ENCODE data around the gene XPNPEP1.

The XPNPEP1 gene

GRCh38 chr10:109820620-109821405 lies 102.5 kb downstream of the XPNPEP1 start:
- TF ChIP-seq EZH2phosphoT487 (IDR thresholded peaks at IDR 0.05; ENCODE audit: low read depth): no peak
- TF ChIP-seq, protein P1, sequence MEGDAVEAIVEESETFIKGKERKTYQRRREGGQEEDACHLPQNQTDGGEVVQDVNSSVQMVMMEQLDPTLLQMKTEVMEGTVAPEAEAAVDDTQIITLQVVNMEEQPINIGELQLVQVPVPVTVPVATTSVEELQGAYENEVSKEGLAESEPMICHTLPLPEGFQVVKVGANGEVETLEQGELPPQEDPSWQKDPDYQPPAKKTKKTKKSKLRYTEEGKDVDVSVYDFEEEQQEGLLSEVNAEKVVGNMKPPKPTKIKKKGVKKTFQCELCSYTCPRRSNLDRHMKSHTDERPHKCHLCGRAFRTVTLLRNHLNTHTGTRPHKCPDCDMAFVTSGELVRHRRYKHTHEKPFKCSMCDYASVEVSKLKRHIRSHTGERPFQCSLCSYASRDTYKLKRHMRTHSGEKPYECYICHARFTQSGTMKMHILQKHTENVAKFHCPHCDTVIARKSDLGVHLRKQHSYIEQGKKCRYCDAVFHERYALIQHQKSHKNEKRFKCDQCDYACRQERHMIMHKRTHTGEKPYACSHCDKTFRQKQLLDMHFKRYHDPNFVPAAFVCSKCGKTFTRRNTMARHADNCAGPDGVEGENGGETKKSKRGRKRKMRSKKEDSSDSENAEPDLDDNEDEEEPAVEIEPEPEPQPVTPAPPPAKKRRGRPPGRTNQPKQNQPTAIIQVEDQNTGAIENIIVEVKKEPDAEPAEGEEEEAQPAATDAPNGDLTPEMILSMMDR (IDR thresholded peaks at IDR 0.05; ENCODE audit: low read depth, low read length): no peak
- H4K20me1 ChIP-seq (ENCODE audit: insufficient read depth, low read length): no peaks in the 10 kb centered on the region
- no peak overlapping the region for H3K4me3 ChIP-seq (ENCODE audit: low read length)
- H3K79me2 ChIP-seq (ENCODE audit: low read length): no peaks in the 10 kb centered on the region
- H3K36me3 ChIP-seq (replicated peaks; ENCODE audit: low read depth, low read length): no peaks in the 10 kb centered on the region
- H3K9me3 ChIP-seq (ENCODE audit: insufficient read depth, low read length): no peaks in the 10 kb centered on the region
- H2AFZ ChIP-seq (ENCODE audit: low read depth, low read length): no peak overlapping the region
- H3K27me3 ChIP-seq (ENCODE audit: low read depth, low read length): no peaks in the 10 kb centered on the region
- H3K9ac ChIP-seq (ENCODE audit: low read length): no peak overlapping the region
- H3K27ac ChIP-seq (ENCODE audit: low read length): no peak overlapping the region
- H3K4me1 ChIP-seq (ENCODE audit: low read length): no peaks in the 10 kb centered on the region
- no peak overlapping the region for H3K4me2 ChIP-seq (ENCODE audit: low read length)

DNA sequence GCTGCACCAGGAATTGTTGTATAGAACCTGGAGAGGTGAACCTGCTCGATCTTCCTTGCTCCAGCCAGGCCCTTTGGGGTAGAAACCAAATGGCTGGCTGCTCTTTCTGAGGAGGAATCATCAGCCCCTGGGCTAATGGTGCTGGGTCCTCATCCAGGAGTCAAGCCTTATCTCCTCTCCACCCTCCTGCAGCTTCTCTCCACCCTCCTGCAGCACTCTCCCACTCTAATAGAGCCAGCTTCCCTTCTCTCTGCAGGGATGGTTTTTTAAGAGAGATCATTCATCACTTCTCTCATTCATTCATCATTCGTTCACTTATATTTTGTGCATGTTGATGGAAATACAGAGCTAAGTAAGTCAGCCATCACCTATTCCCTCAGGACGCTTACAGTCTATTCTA lies 103.5 kb downstream of the XPNPEP1 start:
- Histone ChIP-seq H2AFZ (ENCODE audit: low read depth, low read length) (no peak overlapping the region), H3K4me1 (ENCODE audit: low read length) (no peaks in the 10 kb centered on the region), H3K27ac (ENCODE audit: low read length) (no peak overlapping the region), H3K9ac (ENCODE audit: low read length) (no peak overlapping the region), H3K79me2 (ENCODE audit: low read length) (no peaks in the 10 kb centered on the region), H3K4me2 (ENCODE audit: low read length) (no peak overlapping the region), H3K27me3 (ENCODE audit: low read depth, low read length) (no peaks in the 10 kb centered on the region), H3K36me3 (replicated peaks; ENCODE audit: low read depth, low read length) (no peaks in the 10 kb centered on the region), H3K4me3 (ENCODE audit: low read length) (no peak overlapping the region), H4K20me1 (ENCODE audit: insufficient read depth, low read length) (no peaks in the 10 kb centered on the region), H3K9me3 (ENCODE audit: insufficient read depth, low read length) (no peaks in the 10 kb centered on the region)
- TF ChIP-seq, protein P1 (IDR thresholded peaks at IDR 0.05; ENCODE audit: low read depth, low read length): no peak
- no peak for TF ChIP-seq EZH2phosphoT487 (IDR thresholded peaks at IDR 0.05; ENCODE audit: low read depth)
